DMS 273 (cell line): ENCODE measurements around the gene CLNS1A.
"Not testable (repeated sequence)": the region's sequence is repeated elsewhere in the genome, so short reads cannot be mapped to it uniquely, and the experiment has no call there.

Source experiments
- DNase-seq: peaks from one replicate; lab custom pipeline; 2025; ENCODE audit not compliant: unreplicated experiment; lab: John Stamatoyannopoulos, UW

Gene CLNS1A

GRCh38 chr11:77637345-77638165 lies at the start of gene CLNS1A:
Gene CLNS1A, minus strand, starts transcription at chr11:77637794. Its CDS starts 80 bp downstream, at chr11:77637714.
- DNase-seq = peak; percentile 94

- DNase-seq = no peak
Observed at GRCh38 chr11:77687088-77687487, 49.5 kb upstream of the CLNS1A start.

GRCh38 chr11:77677138-77677537 lies 39.5 kb upstream of the CLNS1A start:
- DNase-seq = no peak

- peak; percentile 18 for DNase-seq
Observed at GRCh38 chr11:77672264-77672663, 34.7 kb upstream of the CLNS1A start.

- no peak for DNase-seq
Observed at GRCh38 chr11:77669848-77670511, 32.4 kb upstream of the CLNS1A start.

GRCh38 chr11:77668760-77669159 lies 31.2 kb upstream of the CLNS1A start:
- DNase-seq = no peak

GRCh38 chr11:77665240-77665965 lies 27.8 kb upstream of the CLNS1A start:
- DNase-seq = no peak

- DNase-seq = no peak
Observed at GRCh38 chr11:77661670-77662069, 24.1 kb upstream of the CLNS1A start.

- no peak for DNase-seq
Observed at GRCh38 chr11:77660947-77661346, 23.4 kb upstream of the CLNS1A start.

- DNase-seq = no peak
Observed at GRCh38 chr11:77658213-77659013, 20.8 kb upstream of the CLNS1A start.

GRCh38 chr11:77656362-77656761 lies 18.8 kb upstream of the CLNS1A start:
- DNase-seq = no peak

GRCh38 chr11:77654770-77655434 lies 17.3 kb upstream of the CLNS1A start:
- no peak for DNase-seq

GRCh38 chr11:77650123-77650522 lies 12.5 kb upstream of the CLNS1A start:
- no peak for DNase-seq

GRCh38 chr11:77647654-77648305 lies 10.2 kb upstream of the CLNS1A start:
- DNase-seq = no peak

- DNase-seq = no peak
Observed at GRCh38 chr11:77644887-77645286, 7.3 kb upstream of the CLNS1A start.

- DNase-seq = no peak
Observed at GRCh38 chr11:77642228-77642627, 4.6 kb upstream of the CLNS1A start.

- peak; percentile 40 for DNase-seq
Observed at GRCh38 chr11:77636731-77637344, 756 bp downstream of the CLNS1A start.

- not testable (repeated sequence) for DNase-seq
Observed at GRCh38 chr11:77633926-77634325, 3.7 kb downstream of the CLNS1A start.

- no peak for DNase-seq
Observed at GRCh38 chr11:77630157-77630710, 7.4 kb downstream of the CLNS1A start.
